K562 (cell line): ENCODE results near the gene ELOVL4. TPM values are rescaled to one million over a fixed set of nuclear protein-coding genes. Genes with fewer than 3 reads are reported as not detected.

Source experiments
- ATAC-seq: fragments of 200-7000 bp; cut with Tn5 transposase; 3 replicates; pipeline ENCODE4 v1.9.1; 2020; ENCODE audit warnings: moderate library complexity
- BruUV-seq: library from RNA; stranded (reverse); fragments of 400-500 nt; replicated peaks from 2 replicates; lab custom pipeline; 2021; lab: Mats Ljungman, UMichigan
- CTCF ChIA-PET: fragments of 300-600 bp; formaldehyde crosslinking; extraction: SDS; loops from one replicate; lab custom pipeline; 2021; ENCODE audit warnings: low intra/inter-chr PET ratio; lab: Yijun Ruan, JAX
- POLR2A ChIA-PET: fragments of 300-600, 350-650 bp; sonication (Branson Sonifier 250); formaldehyde crosslinking; extraction: SDS; loops from one replicate; lab custom pipeline; 2021; ENCODE audit warnings: antibody characterized with exemption, inconsistent platforms; lab: Yijun Ruan, JAX
- DNase-seq, 4 experiments: peaks; one replicate each; pipeline versions ENCODE4 v3.0.0 to v3.0.0-alpha.2; 2011 to 2018; ENCODE audit warnings: low spot score in 3 of 4, mixed read lengths in 3 of 4; ENCODE audit errors: extremely low read depth in 1 of 4
- FAIRE-seq: peaks from 2 replicates; lab custom pipeline; 2011; peaks lifted over from hg19 to GRCh38; lab: Jason Lieb, UNC
- H2AFZ ChIP-seq: 2 replicates; pipeline ENCODE4 v1.6.0; 2011; ENCODE audit warnings: low read depth, low read length, control low read depth, inconsistent platforms
- H3K27ac ChIP-seq: fragments of 200-600 bp; 3 replicates; pipeline ENCODE4 v1.8.0; 2011; ENCODE audit warnings: low read depth, mild to moderate bottlenecking, control low read depth, inconsistent platforms, low read length, moderate library complexity, mixed read lengths; ENCODE audit errors: extremely low read depth
- H3K27me3 ChIP-seq, 2 experiments: fragments of 300-600 bp in 1 of 2; 2 replicates in 1 of 2; 3 replicates in 1 of 2; pipeline versions ENCODE4 v1.6.0 to v1.8.0; 2011; ENCODE audit warnings: inconsistent platforms in 2 of 2, low read length in 2 of 2, mild to moderate bottlenecking in 1 of 2, mixed read lengths in 1 of 2, moderate library complexity in 1 of 2; ENCODE audit not compliant: control insufficient read depth in 2 of 2, insufficient read depth in 2 of 2
- H3K36me3 ChIP-seq: fragments of 300-600 bp; 3 replicates; pipeline ENCODE4 v1.8.0; 2011; ENCODE audit warnings: mild to moderate bottlenecking, low read length, inconsistent platforms; ENCODE audit not compliant: control insufficient read depth, insufficient read depth
- H3K4me1 ChIP-seq, 2 experiments: fragments of 200-600 bp in 1 of 2; replicated peaks in 1 of 2; 2 replicates in 1 of 2; 3 replicates in 1 of 2; pipeline versions ENCODE4 v1.5.1 to v1.8.0; 2011; ENCODE audit warnings: inconsistent platforms in 2 of 2, low read length in 2 of 2, mild to moderate bottlenecking in 1 of 2, mixed read lengths in 1 of 2, moderate library complexity in 1 of 2; ENCODE audit not compliant: control insufficient read depth in 2 of 2, insufficient read depth in 2 of 2
- H3K4me2 ChIP-seq: 2 replicates; pipeline ENCODE4 v1.6.1; 2011; ENCODE audit warnings: low read length, control low read depth, inconsistent platforms, mixed read lengths; ENCODE audit not compliant: insufficient read depth
- H3K4me3 ChIP-seq: fragments of 200-600 bp; sonication (generic), shearing (Covaris generic); 2 replicates; pipeline ENCODE4 v1.5.1; 2016; ENCODE audit warnings: control low read depth, inconsistent platforms
- H3K79me2 ChIP-seq: fragments of 200-600 bp; 3 replicates; pipeline ENCODE4 v1.8.0; 2011; ENCODE audit warnings: low read length, inconsistent platforms; ENCODE audit not compliant: control insufficient read depth, insufficient read depth
- H3K9ac ChIP-seq, 2 experiments: 2 replicates each; pipeline versions ENCODE4 v1.6.0 to v1.6.1; 2011; ENCODE audit warnings: low read depth in 2 of 2, low read length in 2 of 2, control low read depth in 1 of 2, inconsistent platforms in 1 of 2, mild to moderate bottlenecking in 1 of 2, mixed read lengths in 1 of 2; ENCODE audit not compliant: insufficient read depth in 1 of 2
- H3K9me1 ChIP-seq: one replicate; pipeline ENCODE4 v1.6.0; 2011; ENCODE audit warnings: inconsistent platforms, mild to moderate bottlenecking, low read length, moderate library complexity; ENCODE audit not compliant: control insufficient read depth, insufficient read depth
- H3K9me3 ChIP-seq: replicated peaks from 2 replicates; pipeline ENCODE4 v1.5.1; 2011; ENCODE audit warnings: low read depth, low read length, inconsistent platforms; ENCODE audit not compliant: control insufficient read depth, insufficient read depth
- H4K20me1 ChIP-seq: replicated peaks from 2 replicates; pipeline ENCODE4 v1.6.1; 2011; ENCODE audit warnings: low read length, inconsistent platforms, mixed read lengths; ENCODE audit not compliant: control insufficient read depth, insufficient read depth
- BACH1 ChIP-seq: fragments of 200-800 bp; sonication (Bioruptor generic); IDR thresholded peaks from 2 replicates; pipeline ENCODE4 v1.6.1; 2016; ENCODE audit warnings: missing genetic modification characterization, missing compliant biosample characterization
- CBX5 ChIP-seq: IDR thresholded peaks from 2 replicates; pipeline ENCODE4 v1.6.1; 2014; ENCODE audit warnings: low read depth, borderline replicate concordance
- CCNT2 ChIP-seq: IDR thresholded peaks from 2 replicates; pipeline ENCODE4 v1.6.1; 2011; ENCODE audit warnings: borderline replicate concordance, low read depth, mild to moderate bottlenecking, moderate library complexity, mixed read lengths, low read length; ENCODE audit not compliant: insufficient read length; ENCODE audit errors: extremely low read depth
- EP400 ChIP-seq: fragments of 450-650 bp; IDR thresholded peaks from 2 replicates; pipeline ENCODE4 v1.6.1; 2017; ENCODE audit warnings: antibody characterized with exemption, mild to moderate bottlenecking, moderate library complexity
- JUN ChIP-seq, 2 experiments: sonication (generic) in 1 of 2; formaldehyde crosslinking in 1 of 2; IDR thresholded peaks; 2 replicates each; pipeline versions ENCODE4 v1.6.1 to v1.8.0; 2012 to 2022; ENCODE audit warnings: borderline replicate concordance in 2 of 2, mild to moderate bottlenecking in 2 of 2, improper control_type of control experiment in 1 of 2, low read depth in 1 of 2, low read length in 1 of 2, missing genetic modification reagents in 1 of 2
- NCOA4 ChIP-seq: fragments of 450-650 bp; IDR thresholded peaks from 2 replicates; pipeline ENCODE4 v1.6.1; 2018; ENCODE audit warnings: mild to moderate bottlenecking; ENCODE audit not compliant: partially characterized antibody
- POU5F1 ChIP-seq: fragments of 150-350 bp; IDR thresholded peaks from 2 replicates; pipeline ENCODE4 v1.6.1; 2014; ENCODE audit warnings: borderline replicate concordance, low read length, low read depth, mild to moderate bottlenecking; ENCODE audit not compliant: partially characterized antibody
- RBM14 ChIP-seq: fragments of 200-400 bp; formaldehyde crosslinking; IDR thresholded peaks from 2 replicates; pipeline ENCODE4 v1.6.1; 2018; ENCODE audit warnings: low read depth, mild to moderate bottlenecking, low read length, moderate library complexity, borderline replicate concordance; ENCODE audit not compliant: insufficient read depth
- SAFB2 ChIP-seq: fragments of 200-400 bp; formaldehyde crosslinking; IDR thresholded peaks from 2 replicates; pipeline ENCODE4 v1.6.1; 2018; ENCODE audit warnings: borderline replicate concordance, low read length, low read depth, moderate library complexity; ENCODE audit not compliant: severe bottlenecking
- SMAD3 ChIP-seq: fragments of 450-650 bp; formaldehyde crosslinking; conservative IDR thresholded peaks from 2 replicates; pipeline ENCODE4 v1.4.0; 2020; ENCODE audit warnings: mild to moderate bottlenecking
- SMC3 ChIP-seq: conservative IDR thresholded peaks from 2 replicates; pipeline ENCODE4 v1.6.1; 2011; ENCODE audit warnings: low read depth, low read length, improper control_type of control experiment; ENCODE audit not compliant: insufficient read depth
- TCFL5 ChIP-seq: fragments of 250-450 bp; sonication (Bioruptor Pico); conservative IDR thresholded peaks from 2 replicates; pipeline ENCODE4 v1.6.1; 2021; ENCODE audit warnings: mild to moderate bottlenecking, moderate library complexity, matching md5 sums
- TEAD1 ChIP-seq, 2 experiments: fragments of 450-650 bp in 1 of 2; sonication (generic) in 1 of 2; formaldehyde crosslinking; IDR thresholded peaks; 2 replicates each; pipeline versions ENCODE4 v1.4.0 to v1.8.0; 2020 to 2022; ENCODE audit warnings: mild to moderate bottlenecking in 2 of 2, missing genetic modification reagents in 1 of 2
- ZFPM2 ChIP-seq: fragments of 250-450 bp; sonication (Bioruptor Pico); IDR thresholded peaks from 2 replicates; pipeline ENCODE4 v1.5.1; 2022; ENCODE audit warnings: mild to moderate bottlenecking
- ZNF280A ChIP-seq: fragments of 450-650 bp; IDR thresholded peaks from 2 replicates; pipeline ENCODE4 v1.6.1; 2018; ENCODE audit warnings: mild to moderate bottlenecking, low read depth; ENCODE audit not compliant: partially characterized antibody
- ZNF785 ChIP-seq: fragments of 250-450 bp; sonication (Bioruptor Pico); IDR thresholded peaks from 2 replicates; pipeline ENCODE4 v1.4.0; 2020; ENCODE audit warnings: mild to moderate bottlenecking
- WGBS: fragments of 100-300 bp; shearing (Covaris generic); methylation state at CpG from one replicate; pipeline ENCODE4 v1.1.6; 2016; ENCODE audit warnings: low coverage, mixed read lengths; ENCODE audit not compliant: insufficient coverage; ENCODE audit errors: missing lambda C conversion rate; 5-methylcytosine and 5-hydroxymethylcytosine counted together
- in situ Hi-C: fragments of 300-500 bp; cut with MboI; formaldehyde crosslinking; loops from 4 replicates; pipeline ENCODE4 v1.15.0; 2018; ENCODE audit warnings: inconsistent platforms, mixed read lengths
- intact Hi-C: fragments of 100-400 bp; cut with micrococcal nuclease; formaldehyde crosslinking; loops from 2 replicates; pipeline ENCODE4 v1.14.2; 2022
- polyA plus RNA-seq, 8 experiments: library from polyadenylated mRNA; depleted of rRNA in 4 of 8; stranded (reverse) in 5 of 8; unstranded in 3 of 8; fragments of >200 nt; fragmentation: Nextera tagmentation in 2 of 8; fragmentation: Illumina TruSeq in 1 of 8; extraction: Ambion mirVana in 2 of 8; extraction: Trizol in 1 of 8; gene quantifications; 2 replicates each; pipeline versions ENCODE4 v1.2.1 to v1.2.3, GENCODE V29; 2011 to 2014; ENCODE audit warnings: inconsistent platforms in 1 of 8, missing spikeins in 1 of 8
- total RNA-seq, 7 experiments: library from RNA; depleted of rRNA in 6 of 7; stranded (reverse); fragments of >200 nt in 6 of 7; fragmentation: Illumina TruSeq in 2 of 7; extraction: Trizol in 2 of 7; gene quantifications; 2 replicates each; pipeline versions ENCODE4 v1.2.1 to v1.2.3, GENCODE V29; 2011 to 2021; ENCODE audit warnings: low replicate concordance in 1 of 7

ELOVL4 gene
- total and polyA plus RNA-seq, 9 of the 15 experiments (the other 6 are each of a cell fraction or from before 2014, with no cell fraction given): not detected

GRCh38 chr6:79967178-79967577 is 19.8 kb upstream of the ELOVL4 start (continued):
- TF ChIP-seq ZNF280A: no peak
- no peak for TF ChIP-seq CBX5
- TF ChIP-seq TEAD1 (CRISPR knock-in tag; IDR thresholded peaks at IDR 0.05): no peak
- TF ChIP-seq JUN (IDR thresholded peaks at IDR 0.05; ENCODE audit: borderline replicate concordance, low read depth, low read length): no peak
- no peak for TF ChIP-seq JUN (CRISPR knock-in tag; IDR thresholded peaks at IDR 0.05; ENCODE audit: borderline replicate concordance)
- TF ChIP-seq SMAD3 (CRISPR knock-in tag): no peak
- no peak for TF ChIP-seq TCFL5 (CRISPR knock-in tag)
- TF ChIP-seq SAFB2: no peak

- CTCF ChIA-PET: no interaction called here
- Histone ChIP-seq H3K4me2 (no peak overlapping the region), H3K4me3 (no peak overlapping the region), H3K36me3 (no peaks in the 10 kb centered on the region), H3K27ac (no peak overlapping the region), H3K4me1 (no peaks in the 10 kb centered on the region), H4K20me1 (no peaks in the 10 kb centered on the region), H3K9me1 (no peaks in the 10 kb centered on the region), H2AFZ (no peak overlapping the region), H3K79me2 (no peaks in the 10 kb centered on the region), H3K27me3 (no peaks in the 10 kb centered on the region), H3K9me3 (no peaks in the 10 kb centered on the region), H3K9ac (no peak overlapping the region)
- POLR2A ChIA-PET: interaction anchor here (0.6 to 1.1 kb wide), 2 partner anchors 16 to 1957 kb away, joined by 3 read pairs; no protein-coding TSS in a partner anchor
- FAIRE-seq: no peak
- no peak for DNase-seq
- no peak for ATAC-seq
- in situ Hi-C loops (loop anchor here (10.0 kb wide), 1 partner anchor 120 kb away; no protein-coding TSS in a partner anchor), intact Hi-C loops (no loop called here)
- no TSS peak for BruUV-seq
- 0% methylated on average over 3 of the region's 3 CpGs for WGBS
- no peak for TF ChIP-seq ZFPM2 (CRISPR knock-in tag)
- no peak for TF ChIP-seq NCOA4
- no peak for TF ChIP-seq BACH1 (tag)
- no peak for TF ChIP-seq EP400
- no peak for TF ChIP-seq CCNT2
- TF ChIP-seq SMC3: no peak
- TF ChIP-seq POU5F1: no peak
- TF ChIP-seq RBM14: no peak
- TF ChIP-seq ZNF785: no peak
These were observed 17.3 kb upstream of the ELOVL4 start for GRCh38 chr6:79964607-79965081.
